SK-N-MC (cell line): ENCODE results near the gene TRAIP.
"Not testable (repeated sequence)": the region's sequence is repeated elsewhere in the genome, so short reads cannot be mapped to it uniquely, and the experiment has no call there.

Experiments
- DNase-seq: peaks from one replicate; pipeline ENCODE4 v3.0.0-alpha.2; 2011; ENCODE audit warnings: low read depth, low spot score
- H3K27ac ChIP-seq: fragments of 200-600 bp; sonication (generic); 2 replicates; pipeline ENCODE4 v1.5.1; 2016; ENCODE audit warnings: mixed run types
- H3K36me3 ChIP-seq: fragments of 200-600 bp; sonication (generic); 2 replicates; pipeline ENCODE4 v1.6.1; 2017; ENCODE audit warnings: antibody characterized with exemption, low read length, mixed read lengths; ENCODE audit not compliant: insufficient read depth
- H3K4me3 ChIP-seq: fragments of 200-600 bp; sonication (generic); 2 replicates; pipeline ENCODE4 v1.5.1; 2016
- H3K9ac ChIP-seq: fragments of 200-600 bp; sonication (generic); 2 replicates; pipeline ENCODE4 v1.8.0; 2017; ENCODE audit warnings: mixed run types, mixed read lengths; ENCODE audit not compliant: insufficient read length
- H3K9me3 ChIP-seq: fragments of 200-600 bp; sonication (generic); 2 replicates; pipeline ENCODE4 v1.6.1; 2017; ENCODE audit warnings: low read depth, mild to moderate bottlenecking, antibody characterized with exemption, low read length, moderate library complexity, mixed read lengths
- EZH2 ChIP-seq: fragments of 200-600 bp; sonication (generic); IDR thresholded peaks from one replicate; pipeline ENCODE4 v1.6.1; 2017; ENCODE audit warnings: antibody characterized with exemption
- FOXP2 ChIP-seq: optimal IDR thresholded peaks from 2 replicates; pipeline ENCODE3; 2011; ENCODE audit warnings: mild to moderate bottlenecking, moderate library complexity; ENCODE audit not compliant: insufficient read depth; ENCODE audit errors: extremely low read length, control extremely low read depth
- POLR2AphosphoS5 ChIP-seq: IDR thresholded peaks from 2 replicates; pipeline ENCODE4 v1.6.1; 2012; ENCODE audit warnings: mild to moderate bottlenecking, low read depth, low read length, borderline replicate concordance

The TRAIP gene

DNA sequence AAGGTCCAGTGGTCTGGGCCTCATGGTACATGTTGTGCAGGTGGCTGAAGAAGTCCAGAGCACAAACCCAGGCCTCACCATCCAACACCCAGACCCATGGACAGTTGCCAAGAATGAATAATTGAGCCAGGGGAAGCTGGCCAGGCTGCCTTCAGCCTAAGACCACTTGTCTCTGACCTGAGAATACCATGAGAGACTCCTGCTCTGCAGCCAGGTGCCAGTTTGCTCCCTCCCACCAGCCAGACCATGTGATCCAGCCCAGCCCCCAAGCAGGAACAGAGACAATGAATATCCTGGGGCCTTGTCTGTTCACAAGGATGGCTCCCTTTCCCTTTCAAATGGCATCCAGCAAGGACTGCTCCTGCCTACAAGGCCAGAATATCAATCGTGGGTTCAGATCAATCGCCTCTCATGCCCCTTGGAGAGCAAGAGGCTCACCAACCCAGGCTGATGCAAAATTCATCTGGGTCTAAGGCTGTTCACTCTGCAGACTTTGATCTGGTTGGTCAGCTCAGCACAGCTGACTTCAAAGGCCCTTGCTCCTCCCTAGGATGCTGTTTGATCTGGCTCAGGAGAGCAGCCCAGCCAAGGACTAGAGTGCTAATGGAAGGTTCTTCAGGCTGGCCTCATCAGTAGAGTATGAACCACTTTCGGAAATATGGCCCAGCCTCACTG lies 13.4 kb downstream of the TRAIP start:
- DNase-seq = no peak
- H3K9me3 ChIP-seq = no peaks in the 10 kb centered on the region
- H3K27ac ChIP-seq = no peak overlapping the region
- no peak overlapping the region for H3K9ac ChIP-seq
- no peak overlapping the region for H3K4me3 ChIP-seq
- TF ChIP-seq FOXP2 = no peak
- no peak for TF ChIP-seq POLR2AphosphoS5
- no peak for TF ChIP-seq EZH2
- H3K36me3 ChIP-seq = no peaks in the 10 kb centered on the region; the same call in 1 of the 2 replicates

DNA sequence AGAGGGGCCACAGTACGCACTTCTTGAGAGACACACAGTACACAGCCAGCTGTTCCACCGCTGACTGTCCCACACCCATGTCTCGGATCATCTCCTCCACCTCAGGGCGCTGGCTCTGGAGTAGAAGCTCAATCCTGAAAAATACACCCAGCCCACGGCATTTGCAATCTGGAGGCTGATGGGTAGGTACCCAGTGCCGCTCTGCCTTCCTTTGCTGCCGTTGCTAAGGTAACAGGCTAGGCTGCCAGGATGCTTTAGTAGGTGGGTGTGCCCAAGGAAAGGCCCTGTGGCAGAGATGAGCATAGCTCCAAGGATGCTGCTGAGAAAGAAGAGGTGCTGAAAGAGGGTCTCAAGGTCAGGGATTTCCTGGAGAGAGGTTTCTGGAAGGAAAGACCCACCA lies 14.6 kb downstream of the TRAIP start:
- DNase-seq = no peak
- Histone ChIP-seq H3K9me3 (no peaks in the 10 kb centered on the region), H3K4me3 (no peak overlapping the region), H3K36me3 (no peaks in the 10 kb centered on the region; the same call in 1 of the 2 replicates), H3K9ac (no peak overlapping the region), H3K27ac (no peak overlapping the region)
- TF ChIP-seq EZH2 = no peak
- TF ChIP-seq FOXP2 = no peak
- TF ChIP-seq POLR2AphosphoS5 = no peak

- Histone ChIP-seq H3K27ac (no peak overlapping the region), H3K4me3 (no peak overlapping the region), H3K9me3 (no peaks in the 10 kb centered on the region), H3K36me3 (no peaks in the 10 kb centered on the region; the same call in 1 of the 2 replicates), H3K9ac (no peak overlapping the region)
- TF ChIP-seq FOXP2 (no peak), EZH2 (no peak), POLR2AphosphoS5 (no peak)
- DNase-seq = no peak
Observed at GRCh38 chr3:49841126-49841696, 15.2 kb downstream of the TRAIP start.

GRCh38 chr3:49840388-49840787 lies 16.0 kb downstream of the TRAIP start:
- Histone ChIP-seq H3K27ac (no peak overlapping the region), H3K36me3 (no peaks in the 10 kb centered on the region; the same call in 1 of the 2 replicates), H3K9me3 (no peaks in the 10 kb centered on the region), H3K9ac (no peak overlapping the region), H3K4me3 (no peak overlapping the region)
- DNase-seq = no peak
- TF ChIP-seq POLR2AphosphoS5 (no peak), FOXP2 (no peak), EZH2 (no peak)

DNA sequence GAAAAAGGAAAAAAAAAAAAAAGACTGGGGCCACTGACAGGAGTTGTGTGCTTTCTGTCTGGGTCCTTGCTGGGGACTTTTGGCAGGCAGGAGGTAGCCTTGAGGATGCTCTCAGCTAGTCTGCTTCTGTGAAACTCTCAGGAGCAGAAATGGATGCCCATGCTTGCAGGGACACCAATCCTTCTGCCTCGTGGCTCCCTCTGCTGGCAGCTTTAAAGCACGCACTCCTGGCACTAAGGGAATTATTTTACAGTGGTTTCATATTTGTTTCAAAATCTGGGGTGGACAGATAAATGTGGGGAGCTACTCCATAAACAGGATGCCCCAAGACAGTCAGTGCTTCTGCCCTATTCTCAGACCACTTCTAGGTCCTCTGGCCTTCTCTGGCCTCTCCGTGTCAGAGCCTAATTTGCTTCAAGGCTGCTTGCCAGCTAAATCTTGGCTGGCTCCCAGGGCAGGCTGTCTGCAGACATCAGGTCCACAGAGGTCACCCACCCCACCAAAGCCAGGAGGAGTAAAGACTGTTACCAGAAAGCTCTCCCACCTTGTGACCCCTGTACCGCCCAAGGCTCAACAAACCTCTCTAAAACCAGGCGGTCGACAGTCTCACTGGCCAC lies 17.1 kb downstream of the TRAIP start:
- TF ChIP-seq EZH2 (no peak), FOXP2 (no peak), POLR2AphosphoS5 (no peak)
- peak; percentile 35 for DNase-seq
- Histone ChIP-seq H3K27ac (no peak overlapping the region), H3K36me3 (no peaks in the 10 kb centered on the region; the same call in 1 of the 2 replicates), H3K9ac (no peak overlapping the region), H3K4me3 (no peak overlapping the region), H3K9me3 (no peaks in the 10 kb centered on the region)

DNA sequence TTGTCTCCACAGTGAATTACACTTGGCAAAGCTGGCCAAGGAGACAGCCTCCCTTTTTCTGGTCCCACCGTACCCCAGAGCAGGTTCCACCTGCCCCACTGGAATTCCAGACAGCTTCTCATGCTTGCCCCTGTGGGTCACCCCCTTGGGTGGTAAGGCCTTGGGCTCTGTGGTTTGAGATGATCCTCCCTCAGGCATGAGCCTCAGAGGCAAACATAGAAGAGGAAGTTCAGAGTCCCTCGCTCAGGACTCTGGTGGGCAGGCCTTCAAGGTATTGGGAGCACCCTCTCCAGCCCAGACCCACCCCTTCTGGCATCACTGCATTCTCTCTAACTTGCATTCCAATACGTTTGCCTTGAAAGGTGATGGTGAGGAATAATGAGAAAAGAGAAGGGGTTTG lies 25.0 kb downstream of the TRAIP start:
- Histone ChIP-seq H3K36me3 (no peaks in the 10 kb centered on the region; the same call in 1 of the 2 replicates), H3K27ac (no peak overlapping the region), H3K4me3 (no peak overlapping the region), H3K9me3 (no peaks in the 10 kb centered on the region), H3K9ac (no peak overlapping the region)
- DNase-seq = no peak
- TF ChIP-seq POLR2AphosphoS5 = no peak

GRCh38 chr3:49826016-49826415 lies 30.3 kb downstream of the TRAIP start:
- Histone ChIP-seq H3K9me3 (no peaks in the 10 kb centered on the region), H3K4me3 (no peak overlapping the region), H3K36me3 (no peaks in the 10 kb centered on the region; the same call in 1 of the 2 replicates), H3K9ac (no peak overlapping the region), H3K27ac (no peak overlapping the region)
- TF ChIP-seq EZH2 (no peak), POLR2AphosphoS5 (no peak), FOXP2 (no peak)
- no peak for DNase-seq

DNA sequence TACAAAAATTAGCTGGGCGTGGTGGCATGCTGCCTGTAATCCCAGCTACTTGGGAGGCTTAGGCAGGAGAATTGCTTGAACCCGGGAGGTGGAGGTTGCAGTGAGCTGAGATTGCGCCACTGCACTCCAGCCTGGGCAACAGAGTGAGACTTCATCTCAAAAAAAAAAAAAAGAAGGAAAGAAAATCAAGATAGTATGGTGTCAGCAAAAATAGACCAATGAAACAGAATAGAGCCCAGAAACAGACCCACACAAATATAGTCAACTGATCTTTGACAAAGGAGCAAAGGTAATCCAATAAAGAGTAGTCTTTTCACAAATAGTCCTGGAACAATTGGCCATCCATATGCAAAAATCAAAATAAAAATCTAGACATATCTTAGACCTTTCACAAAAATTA lies 33.2 kb downstream of the TRAIP start:
- H3K4me3 ChIP-seq, H3K9ac ChIP-seq, H3K9me3 ChIP-seq, DNase-seq, H3K36me3 ChIP-seq, H3K27ac ChIP-seq: not testable (repeated sequence)

- peak within 1 kb of the TSS; percentile 26 for H3K9ac ChIP-seq
- H3K9me3 ChIP-seq = no peaks in the 10 kb centered on the region
- DNase-seq = no peak
- no peak within 1 kb of the TSS for H3K4me3 ChIP-seq
- TF ChIP-seq FOXP2 (no peak), EZH2 (no peak)
- H3K36me3 ChIP-seq = no peaks in the 10 kb centered on the region
- 0 out of 2 replicates have a peak within 1 kb of the TSS, but pooled peaks have one; percentile 9 for H3K27ac ChIP-seq
Observed at GRCh38 chr3:49813497-49814174, 42.7 kb downstream of the TRAIP start, which contains the start of gene UBA7. Gene UBA7 (minus strand): TSS chr3:49813953. CDS start chr3:49813787, 166 bp downstream.
